ENCODE measurements around the gene POU6F2.

POU6F2 gene

DNA sequence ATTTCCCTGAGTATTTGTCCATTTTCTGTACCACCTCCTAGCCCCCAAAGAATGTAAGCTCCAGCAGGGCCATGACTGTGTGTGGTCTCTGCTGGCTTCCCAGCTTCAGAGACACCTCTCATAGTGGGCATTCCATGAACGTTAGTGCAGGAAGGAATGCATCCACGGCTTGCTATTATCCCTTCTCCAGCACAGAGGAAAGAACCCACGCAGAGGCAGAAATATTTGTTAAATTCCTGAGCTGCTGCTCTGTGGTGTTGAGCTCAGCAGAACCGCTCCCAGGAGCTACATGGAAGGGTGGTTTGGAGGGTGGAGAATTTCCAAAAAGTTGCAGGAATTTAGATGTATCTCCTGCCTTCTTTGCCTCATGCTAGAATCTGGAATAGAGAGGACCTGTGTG lies 275.2 kb downstream of the POU6F2 start:
- no peak for DNase-seq (ENCODE audit: low read depth)

DNA sequence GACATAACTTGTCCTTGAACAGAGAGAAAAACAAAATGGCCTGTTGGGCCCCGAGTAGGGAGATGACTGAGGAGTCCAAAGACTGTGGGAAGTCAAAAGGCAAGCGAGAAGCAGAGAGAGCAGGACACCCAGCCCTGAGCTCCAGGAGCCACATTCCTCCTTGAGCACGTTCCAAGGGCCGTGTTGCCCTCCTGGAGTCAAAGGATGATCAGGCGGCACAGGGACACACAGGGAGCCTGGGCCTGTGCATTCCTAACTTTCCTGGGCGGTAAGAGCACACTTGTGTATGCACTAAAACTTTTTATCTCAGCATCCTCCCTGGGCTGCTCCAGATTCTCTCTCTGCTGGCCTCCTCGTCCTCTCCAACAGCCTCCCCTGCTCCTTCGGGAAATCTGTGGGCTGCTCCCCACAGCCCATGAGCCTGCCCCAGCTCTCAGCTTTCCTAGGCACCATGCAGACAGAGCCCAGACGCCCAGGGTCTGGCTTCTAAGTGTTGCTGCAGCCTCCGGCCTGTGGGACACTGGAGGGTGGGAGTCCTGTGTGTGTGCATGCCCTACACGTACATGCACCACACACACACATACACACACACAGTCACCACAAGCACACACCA lies 281.8 kb downstream of the POU6F2 start:
- DNase-seq (ENCODE audit: low read depth) = no peak

GRCh38 chr7:39260279-39260844 lies 282.7 kb downstream of the POU6F2 start:
- DNase-seq (ENCODE audit: low read depth) = no peak

DNA sequence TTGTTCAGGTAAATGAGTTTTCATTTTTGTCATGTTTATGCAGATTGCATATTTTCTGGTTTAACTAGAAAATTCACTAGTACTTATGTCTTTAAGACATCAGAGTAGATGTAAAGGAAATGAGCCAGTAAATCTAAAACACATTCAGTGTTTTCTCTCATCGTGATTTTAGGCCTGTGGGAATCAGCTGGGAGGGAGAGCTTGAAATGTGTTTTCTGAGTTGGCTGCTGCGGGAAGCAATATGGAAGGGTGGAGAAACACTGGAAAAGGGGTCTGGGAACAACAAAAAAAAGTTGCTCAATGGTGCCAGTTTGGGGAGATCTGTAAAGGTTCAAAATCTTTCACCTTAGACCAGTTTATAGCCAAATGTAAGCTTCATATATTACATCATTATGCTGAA lies 284.1 kb downstream of the POU6F2 start:
- DNase-seq (ENCODE audit: low read depth) = no peak

DNA sequence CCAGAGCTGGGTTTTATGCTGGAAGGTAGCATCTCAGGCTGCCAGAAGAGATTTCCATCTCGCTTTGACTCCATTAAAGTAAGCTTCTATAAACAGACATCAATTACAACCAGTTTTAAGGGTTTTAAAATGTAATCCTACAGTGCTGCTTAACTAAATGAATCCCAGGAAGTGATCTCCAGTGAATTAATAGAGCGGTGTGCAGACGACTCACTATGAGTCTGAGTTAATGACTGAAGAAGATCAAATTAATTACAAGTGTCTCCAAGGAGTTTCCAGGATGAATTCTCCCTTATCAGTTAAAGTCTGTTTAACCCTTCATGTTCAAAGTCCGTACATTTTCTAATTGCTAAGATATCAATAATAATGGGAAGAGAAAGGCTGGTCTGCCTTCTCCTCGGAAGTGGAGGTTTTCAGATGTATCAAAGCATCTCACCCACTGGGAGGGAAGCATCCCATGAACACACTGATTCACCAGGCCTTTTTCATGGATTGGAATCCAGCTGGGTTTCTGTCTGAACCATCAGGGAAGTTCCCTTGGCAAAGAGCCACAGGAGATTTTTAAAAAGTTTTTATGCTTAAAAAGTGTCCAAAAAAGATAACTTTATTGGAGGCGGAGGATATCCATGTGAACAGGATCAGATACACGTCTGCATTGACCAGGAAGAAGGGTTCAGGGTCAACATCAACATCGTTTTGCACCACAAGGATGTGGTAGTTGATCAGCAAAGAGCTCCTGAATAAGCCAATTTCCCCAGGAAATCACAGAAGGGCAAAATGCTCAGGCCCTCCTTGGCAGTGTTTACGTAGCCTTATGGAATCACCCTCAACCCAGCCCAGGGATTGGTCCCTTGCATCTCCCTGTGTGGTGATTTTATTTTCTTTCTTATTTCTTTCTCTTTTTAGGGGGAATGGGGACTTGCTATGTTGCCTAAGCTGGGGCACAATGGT lies 288.2 kb downstream of the POU6F2 start:
- DNase-seq (ENCODE audit: low read depth) = no peak

DNA sequence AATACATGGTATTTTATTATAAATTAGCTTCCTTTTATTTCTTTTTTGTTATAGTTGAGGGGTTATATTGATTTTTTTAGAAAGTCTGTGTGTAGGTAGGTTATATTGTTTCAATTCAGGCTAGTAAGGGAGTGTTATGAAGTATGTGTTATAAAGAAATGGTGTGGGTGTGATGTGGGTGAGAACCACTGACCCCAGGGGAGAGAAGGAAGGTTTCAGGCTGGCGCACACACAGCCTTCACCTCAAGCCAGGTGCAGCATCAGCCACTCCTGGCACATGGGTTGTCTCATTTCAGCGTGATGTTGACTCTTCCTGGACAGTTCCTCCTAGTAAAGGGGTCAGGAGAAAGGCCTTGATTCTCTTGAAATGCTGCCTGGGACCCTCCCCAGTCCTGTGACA lies 291.3 kb downstream of the POU6F2 start:
- no peak for DNase-seq (ENCODE audit: low read depth)

DNA sequence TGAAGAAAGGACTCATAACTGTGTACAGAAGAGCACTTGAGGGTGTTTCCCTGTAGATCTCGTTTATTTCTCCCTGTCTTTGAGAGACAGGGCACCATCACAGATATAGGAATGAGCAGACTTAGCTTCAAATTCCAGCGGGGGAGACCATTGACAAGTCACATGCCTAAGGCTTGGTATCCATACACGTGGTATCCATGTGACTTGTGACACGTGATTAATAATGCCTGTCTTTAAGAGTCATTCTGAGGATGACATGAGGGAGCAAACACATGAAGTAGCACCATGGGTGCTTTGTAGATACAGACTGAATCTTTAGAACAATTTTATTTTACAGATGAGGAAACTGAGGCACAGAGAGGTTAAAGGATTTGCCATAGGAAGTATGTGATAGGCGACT lies 292.3 kb downstream of the POU6F2 start:
- DNase-seq (ENCODE audit: low read depth) = no peak

GRCh38 chr7:39271402-39271801 lies 293.7 kb downstream of the POU6F2 start:
- no peak for DNase-seq (ENCODE audit: low read depth)

DNA sequence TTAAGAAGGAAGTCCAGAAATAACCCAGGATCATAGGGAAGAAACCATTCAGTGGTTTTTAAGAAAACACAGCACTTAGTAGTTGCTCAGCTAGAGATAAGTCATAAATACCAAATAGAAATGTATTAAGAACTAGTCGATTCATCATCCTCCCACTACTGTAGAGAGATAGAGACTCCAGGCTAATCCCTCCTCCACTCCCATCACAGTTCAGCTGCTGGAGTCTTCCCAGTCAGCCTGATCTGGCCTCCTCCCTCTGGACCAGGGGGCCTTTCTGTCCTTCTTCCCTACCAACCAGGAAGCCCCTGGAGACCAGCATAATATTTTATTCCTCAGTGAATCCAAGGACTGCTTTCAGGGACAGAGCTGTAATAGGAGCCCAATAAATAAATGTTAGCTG lies 294.4 kb downstream of the POU6F2 start:
- no peak for DNase-seq (ENCODE audit: low read depth)

DNA sequence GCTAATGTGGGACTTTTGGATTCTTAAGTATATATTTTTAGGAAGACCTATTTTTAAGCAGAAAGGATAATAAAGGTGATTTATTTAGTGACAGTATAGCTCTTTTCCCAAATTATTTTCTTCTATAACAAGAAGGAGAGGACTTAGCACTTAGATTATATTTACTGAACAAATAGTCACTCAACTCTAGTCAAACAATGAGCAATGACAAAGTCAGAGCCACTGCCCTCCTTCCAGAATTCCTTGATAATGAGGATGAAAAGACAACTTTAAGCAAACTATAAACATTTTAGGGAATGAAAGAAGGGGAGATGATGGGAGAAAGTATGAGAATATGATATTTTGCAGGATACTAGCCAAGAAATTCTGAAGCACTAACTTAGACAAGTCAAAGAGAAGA lies 295.0 kb downstream of the POU6F2 start:
- DNase-seq (ENCODE audit: low read depth) = no peak

DNA sequence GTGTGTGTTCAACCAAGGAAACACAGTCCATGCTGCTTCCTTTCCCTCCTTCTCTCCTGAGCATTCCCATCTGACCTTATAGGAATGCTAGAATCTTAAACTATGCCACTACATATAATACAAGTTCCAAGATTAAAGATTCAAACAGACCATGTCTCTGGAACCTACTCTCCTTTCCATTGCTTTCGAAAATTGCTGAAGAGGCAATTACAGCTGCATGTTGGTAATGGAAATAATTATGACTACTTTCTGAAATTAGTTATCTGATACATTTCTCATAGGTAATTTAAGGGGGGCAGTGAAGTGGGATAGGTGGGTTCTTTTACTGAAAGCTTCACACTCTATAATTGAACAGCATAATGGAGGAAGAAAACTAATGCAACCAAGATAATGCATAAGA lies 302.6 kb downstream of the POU6F2 start:
- DNase-seq (ENCODE audit: low read depth) = no peak

- DNase-seq (ENCODE audit: low read depth) = no peak
These were observed 307.5 kb downstream of the POU6F2 start for GRCh38 chr7:39285256-39285655.

DNA sequence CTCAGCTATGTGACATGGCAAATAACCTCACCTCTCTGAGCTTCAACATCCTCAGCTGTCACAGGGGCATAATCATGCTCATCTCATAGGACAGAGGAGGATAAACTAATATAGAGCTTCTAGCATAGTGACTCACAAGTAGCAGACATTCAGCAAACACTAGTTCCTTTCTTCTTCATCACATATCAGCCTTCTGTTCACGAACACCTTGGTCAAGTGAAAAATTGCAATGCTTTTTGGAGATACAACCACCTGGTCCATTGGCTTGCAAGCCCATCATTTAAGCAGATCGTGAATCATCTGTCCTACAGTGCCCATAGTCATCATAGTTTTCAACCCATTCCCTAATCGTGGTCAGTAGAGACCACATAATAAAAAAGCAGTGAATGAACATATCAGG lies 310.6 kb downstream of the POU6F2 start:
- no peak for DNase-seq (ENCODE audit: low read depth)

DNA sequence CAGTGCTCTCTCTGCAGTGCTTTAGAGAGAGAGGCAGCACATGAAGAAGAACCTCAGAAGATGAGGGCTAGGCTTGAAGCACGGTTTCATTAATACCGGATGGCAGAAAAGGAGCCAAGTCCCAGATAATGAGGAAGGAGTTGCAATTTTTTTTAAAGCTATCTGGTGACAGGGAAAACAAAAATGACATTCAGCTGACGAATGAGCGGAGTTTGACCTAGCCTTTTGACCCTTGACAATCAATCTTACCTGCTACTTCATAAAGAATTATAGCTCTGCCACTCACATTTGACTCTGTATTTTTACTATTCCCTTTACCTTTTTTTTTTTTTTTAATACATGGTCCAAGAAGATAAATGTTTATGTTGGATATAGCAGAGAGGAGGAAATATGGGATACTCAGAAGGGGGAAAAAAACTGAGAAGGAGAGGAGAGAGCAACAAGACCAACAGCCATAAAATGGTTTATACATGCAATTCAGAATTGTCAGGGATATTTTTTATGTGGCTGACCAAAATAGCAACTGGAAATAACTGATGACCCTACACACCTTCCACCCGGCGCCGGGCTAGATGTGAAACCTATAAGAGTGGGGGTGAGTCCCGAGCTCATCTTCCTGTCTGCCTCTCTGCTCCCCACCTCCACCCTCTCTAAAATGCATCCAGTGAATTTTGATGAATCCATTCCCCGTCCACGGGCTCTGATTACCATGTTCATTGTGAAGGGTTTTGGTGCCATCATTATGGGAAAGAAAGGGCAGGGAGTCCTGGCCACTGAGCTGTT lies 314.1 kb downstream of the POU6F2 start:
- no peak for DNase-seq (ENCODE audit: low read depth)

GRCh38 chr7:39293056-39293823 lies 315.5 kb downstream of the POU6F2 start:
- no peak for DNase-seq (ENCODE audit: low read depth)

DNA sequence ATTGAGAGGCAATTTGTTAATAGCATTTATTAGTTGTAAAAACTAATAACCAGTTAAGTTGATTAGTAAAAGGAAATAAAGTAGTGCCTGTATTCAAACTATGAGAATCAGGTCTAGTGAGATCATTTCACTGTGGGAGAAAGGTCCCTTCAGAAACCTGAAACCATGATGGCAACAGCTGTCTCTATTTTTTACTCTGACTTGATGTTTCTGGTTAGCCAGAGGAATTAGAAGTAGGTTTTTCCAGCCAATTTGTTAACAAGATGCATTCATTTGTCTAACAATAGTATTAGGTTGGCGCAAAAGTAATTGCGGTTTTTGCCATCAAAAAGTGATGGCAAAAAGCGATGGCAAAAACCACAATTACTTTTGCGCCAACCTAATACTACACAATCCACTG lies 316.3 kb downstream of the POU6F2 start:
- DNase-seq (ENCODE audit: low read depth) = no peak

DNA sequence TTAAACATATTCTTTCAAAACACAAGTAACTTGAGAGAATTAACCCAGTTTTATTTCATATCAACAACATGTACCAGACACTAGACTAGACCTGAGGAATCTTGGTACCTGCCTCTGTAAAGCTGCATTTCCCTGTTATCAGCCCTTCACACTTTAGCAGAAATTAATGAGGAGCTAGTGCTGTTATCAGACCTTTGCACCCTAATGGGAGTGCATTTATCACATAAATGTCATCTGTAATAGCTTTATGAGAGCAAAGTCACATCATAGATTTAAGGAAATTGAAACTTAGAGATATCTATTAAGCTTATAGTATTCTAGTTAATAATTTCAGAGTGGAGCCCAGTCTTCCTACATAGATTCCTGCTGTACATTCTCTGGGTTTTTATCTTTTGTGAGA lies 318.1 kb downstream of the POU6F2 start:
- DNase-seq (ENCODE audit: low read depth) = no peak

DNA sequence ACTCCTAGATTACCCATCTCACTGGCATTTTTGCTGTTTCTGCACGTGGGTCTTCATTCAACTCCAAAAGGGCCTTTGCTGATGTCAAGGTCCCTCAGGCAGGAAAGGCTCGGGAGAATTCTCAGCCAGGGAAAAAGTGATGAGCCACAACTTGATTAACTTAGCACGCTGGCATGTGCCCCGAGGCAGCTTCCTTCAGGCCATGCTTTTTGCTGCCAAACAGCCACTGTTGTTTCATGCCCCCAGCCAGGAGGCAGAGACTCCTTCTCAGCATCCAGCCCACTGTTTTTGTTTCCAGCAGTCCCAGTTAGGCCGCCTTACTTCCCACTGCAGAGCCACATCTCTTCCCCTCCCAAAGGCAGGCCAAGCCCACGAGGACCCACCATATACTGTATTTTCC lies 322.0 kb downstream of the POU6F2 start:
- no peak for DNase-seq (ENCODE audit: low read depth)

- DNase-seq (ENCODE audit: low read depth) = no peak
These were observed 322.6 kb downstream of the POU6F2 start for GRCh38 chr7:39300276-39300675.

DNA sequence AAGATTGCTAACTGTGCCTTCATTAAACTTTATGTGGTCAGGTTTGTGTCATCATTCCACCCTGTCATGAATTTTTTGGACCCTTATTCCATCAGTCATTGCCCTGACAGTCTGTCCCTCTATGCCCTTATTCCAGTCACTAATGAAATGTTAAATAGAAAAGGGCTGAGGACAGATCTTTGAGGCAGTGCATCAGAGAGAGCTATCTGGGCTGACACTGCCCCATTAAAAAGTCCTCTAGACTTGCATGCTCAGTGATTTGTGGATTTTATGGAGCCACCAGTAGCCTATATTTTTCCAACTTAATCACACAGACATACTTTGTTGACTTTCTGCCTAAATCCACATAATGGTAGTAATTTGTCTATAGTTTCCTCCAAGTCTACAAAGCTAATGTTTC lies 323.8 kb downstream of the POU6F2 start:
- no peak for DNase-seq (ENCODE audit: low read depth)

DNA sequence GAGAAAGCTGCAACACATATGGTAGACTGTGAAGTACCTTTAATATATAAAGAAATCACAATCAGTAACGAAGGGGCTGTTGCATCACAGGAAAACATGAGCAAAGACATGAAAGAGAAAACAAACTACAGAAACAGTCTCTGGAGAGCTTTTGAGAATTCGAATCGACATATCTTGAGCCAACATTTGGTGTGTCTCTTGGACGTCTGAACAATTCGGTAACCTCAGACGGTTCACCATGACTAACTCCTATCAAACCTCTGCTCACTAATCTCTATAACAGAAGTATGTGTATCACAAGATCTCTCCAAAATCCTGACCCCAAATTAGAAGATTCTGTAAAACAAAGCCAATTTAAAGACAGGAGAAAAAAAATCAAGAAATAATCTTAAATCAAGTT lies 326.5 kb downstream of the POU6F2 start:
- DNase-seq (ENCODE audit: low read depth) = no peak
